ENCODE measurements around the gene RADIL. TPM values are rescaled to one million over a fixed set of nuclear protein-coding genes. Genes with fewer than 3 reads are reported as not detected.

The RADIL gene
- polyA plus RNA-seq, 3 donors, result not detected

DNA sequence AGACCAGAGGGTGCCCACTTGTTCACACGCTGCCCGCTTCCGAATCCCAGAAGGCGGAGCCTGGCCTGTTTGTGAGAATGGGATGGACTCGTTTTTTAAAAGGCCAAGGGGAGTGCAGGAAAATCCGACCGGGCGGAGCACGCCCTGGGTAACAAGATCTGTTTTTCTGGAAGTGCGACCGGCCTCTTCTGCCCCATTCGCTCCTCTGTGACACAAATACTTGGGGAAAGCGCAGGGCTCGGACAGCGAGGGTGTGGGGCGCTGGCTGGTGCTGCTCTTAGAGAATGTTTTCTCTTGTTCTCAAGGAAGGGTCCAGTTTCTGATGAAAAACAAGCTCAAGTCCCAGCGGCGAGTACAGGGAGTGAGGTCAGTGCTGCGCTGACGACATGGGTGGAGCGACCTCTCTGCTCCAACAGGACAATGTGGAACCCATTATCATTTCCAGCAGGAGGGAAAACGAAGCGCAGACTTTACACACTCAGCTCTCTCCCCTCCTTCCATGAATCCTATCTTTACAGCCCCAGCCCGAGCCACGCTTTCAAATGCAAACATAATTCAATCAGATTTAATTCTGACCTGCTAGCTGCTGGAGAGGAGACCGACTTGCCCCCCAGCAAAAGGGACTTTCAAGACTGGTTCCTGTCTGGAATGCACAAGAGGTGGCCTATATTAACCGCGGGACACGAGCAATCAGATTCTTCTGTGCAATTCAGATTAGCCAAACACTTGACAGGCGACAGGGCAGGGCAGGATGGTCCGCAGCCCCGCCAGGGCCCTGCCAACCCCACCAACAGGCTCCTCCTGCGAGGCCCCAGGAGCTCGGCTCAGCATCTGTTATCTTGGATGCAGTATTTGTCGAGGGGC lies 1.1 kb downstream of the RADIL start:
- Histone ChIP-seq H4K20me1 (ENCODE audit: insufficient read depth, low read length) (no peaks in the 10 kb centered on the region), H3K9ac (ENCODE audit: insufficient read depth, low read length, poor library complexity, severe bottlenecking) (no peak overlapping the region), H3K9me3 (replicated peaks in 1 of 2; ENCODE audit: control insufficient read depth in 1 of 2, insufficient read depth in 1 of 2, low read length in 2 of 2) (peaks cover 3 to 4% of the 10 kb centered on the region in 2 donors), H2AFZ (ENCODE audit: insufficient read depth, low read depth, low read length, poor library complexity, severe bottlenecking) (peak overlapping the region; percentile 2), H3K4me2 (replicated peaks; ENCODE audit: extremely low read depth, low read length, poor library complexity, severe bottlenecking) (no peak overlapping the region), H3K27ac (ENCODE audit: low read depth in 1 of 2, low read length in 2 of 2) (no peak overlapping the region), H3K4me3 (replicated peaks in 1 of 3; ENCODE audit: low read depth in 2 of 3, low read length in 3 of 3) (no peak overlapping the region), H3K79me2 (ENCODE audit: insufficient read depth, low read length) (no peaks in the 10 kb centered on the region), H3K36me3 (replicated peaks in 1 of 2; ENCODE audit: control insufficient read depth in 1 of 2, insufficient read depth in 2 of 2, low read length in 2 of 2) (no peaks in the 10 kb centered on the region), H3K4me1 (ENCODE audit: control insufficient read depth in 1 of 2, insufficient read depth in 2 of 2, low read length in 2 of 2) (peaks cover 0 to 15% of the 10 kb centered on the region in 2 donors), H3K27me3 (ENCODE audit: control insufficient read depth in 2 of 2, insufficient read depth in 2 of 2, low read length in 2 of 2) (peaks cover 12 to 25% of the 10 kb centered on the region in 2 donors)
- intact Hi-C loops (cut with micrococcal nuclease), result no loop called here
- H3K27ac Mint-ChIP-seq, result no peak overlapping the region
- H3K4me1 Mint-ChIP-seq, result peaks cover 10% of the 10 kb centered on the region
- H3K4me3 Mint-ChIP-seq, result peak overlapping the region in 1 of 2 donors; percentile 79
- H3K36me3 Mint-ChIP-seq, result peaks cover 0 to 3% of the 10 kb centered on the region in 2 donors
- 12% methylated on average over 28 of the region's 35 CpGs for WGBS (ENCODE audit: insufficient coverage)
- no peak for DNase-seq
- peaks cover 3 to 10% (median 5%) of the 10 kb centered on the region in 7 donors for H3K9me3 Mint-ChIP-seq
- TF ChIP-seq, protein P1, sequence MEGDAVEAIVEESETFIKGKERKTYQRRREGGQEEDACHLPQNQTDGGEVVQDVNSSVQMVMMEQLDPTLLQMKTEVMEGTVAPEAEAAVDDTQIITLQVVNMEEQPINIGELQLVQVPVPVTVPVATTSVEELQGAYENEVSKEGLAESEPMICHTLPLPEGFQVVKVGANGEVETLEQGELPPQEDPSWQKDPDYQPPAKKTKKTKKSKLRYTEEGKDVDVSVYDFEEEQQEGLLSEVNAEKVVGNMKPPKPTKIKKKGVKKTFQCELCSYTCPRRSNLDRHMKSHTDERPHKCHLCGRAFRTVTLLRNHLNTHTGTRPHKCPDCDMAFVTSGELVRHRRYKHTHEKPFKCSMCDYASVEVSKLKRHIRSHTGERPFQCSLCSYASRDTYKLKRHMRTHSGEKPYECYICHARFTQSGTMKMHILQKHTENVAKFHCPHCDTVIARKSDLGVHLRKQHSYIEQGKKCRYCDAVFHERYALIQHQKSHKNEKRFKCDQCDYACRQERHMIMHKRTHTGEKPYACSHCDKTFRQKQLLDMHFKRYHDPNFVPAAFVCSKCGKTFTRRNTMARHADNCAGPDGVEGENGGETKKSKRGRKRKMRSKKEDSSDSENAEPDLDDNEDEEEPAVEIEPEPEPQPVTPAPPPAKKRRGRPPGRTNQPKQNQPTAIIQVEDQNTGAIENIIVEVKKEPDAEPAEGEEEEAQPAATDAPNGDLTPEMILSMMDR (IDR thresholded peaks at IDR 0.05), result no peak
- peaks cover 34 to 59% (median 37%) of the 10 kb centered on the region in 3 donors for H3K27me3 Mint-ChIP-seq (ENCODE audit: low read depth in 3 of 3)

DNA sequence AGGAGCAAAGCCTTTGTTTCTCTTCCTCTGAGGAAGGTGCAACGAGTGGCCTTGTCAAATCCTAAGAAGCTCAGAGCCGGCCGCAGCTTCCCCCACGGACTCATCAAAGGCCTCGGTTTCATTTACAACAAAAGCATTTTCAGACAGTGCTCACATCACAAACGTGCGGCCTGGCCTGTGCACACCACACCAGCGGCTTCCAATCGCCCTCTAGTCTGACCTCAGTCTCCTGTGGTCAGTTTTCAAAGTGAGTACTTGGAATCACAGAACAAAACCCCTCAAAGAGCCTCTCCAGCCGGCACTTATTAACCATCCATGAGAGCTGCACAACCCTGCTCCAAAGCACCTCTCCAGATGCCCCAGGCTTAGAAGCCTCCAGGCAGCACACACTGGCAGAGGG lies 3.3 kb downstream of the RADIL start:
- H3K9ac ChIP-seq (ENCODE audit: insufficient read depth, low read length, poor library complexity, severe bottlenecking), result no peak overlapping the region
- H2AFZ ChIP-seq (ENCODE audit: insufficient read depth, low read depth, low read length, poor library complexity, severe bottlenecking), result no peak overlapping the region
- no peak overlapping the region for H3K4me3 ChIP-seq (replicated peaks in 1 of 3; ENCODE audit: low read depth in 2 of 3, low read length in 3 of 3)
- H3K4me3 Mint-ChIP-seq, result peak overlapping the region in 1 of 2 donors; percentile 6
- peaks cover 0 to 3% of the 10 kb centered on the region in 2 donors for H3K36me3 Mint-ChIP-seq
- H3K27ac ChIP-seq (ENCODE audit: low read depth in 1 of 2, low read length in 2 of 2), result no peak overlapping the region
- TF ChIP-seq, protein P1 (IDR thresholded peaks at IDR 0.05), result no peak
- intact Hi-C loops (cut with micrococcal nuclease), result no loop called here
- no peaks in the 10 kb centered on the region for H3K36me3 ChIP-seq (replicated peaks in 1 of 2; ENCODE audit: control insufficient read depth in 1 of 2, insufficient read depth in 2 of 2, low read length in 2 of 2)
- H3K4me1 ChIP-seq (ENCODE audit: control insufficient read depth in 1 of 2, insufficient read depth in 2 of 2, low read length in 2 of 2), result peaks cover 0 to 15% of the 10 kb centered on the region in 2 donors
- no peak overlapping the region for H3K27ac Mint-ChIP-seq
- DNase-seq, result no peak
- H3K4me1 Mint-ChIP-seq, result peaks cover 10% of the 10 kb centered on the region
- 86% methylated on average over 9 of the region's 10 CpGs for WGBS (ENCODE audit: insufficient coverage)
- peaks cover 12 to 25% of the 10 kb centered on the region in 2 donors for H3K27me3 ChIP-seq (ENCODE audit: control insufficient read depth in 2 of 2, insufficient read depth in 2 of 2, low read length in 2 of 2)
- no peak overlapping the region for H3K4me2 ChIP-seq (replicated peaks; ENCODE audit: extremely low read depth, low read length, poor library complexity, severe bottlenecking)
- peaks cover 3 to 14% (median 5%) of the 10 kb centered on the region in 7 donors for H3K9me3 Mint-ChIP-seq
- H4K20me1 ChIP-seq (ENCODE audit: insufficient read depth, low read length), result no peaks in the 10 kb centered on the region
- H3K9me3 ChIP-seq (replicated peaks in 1 of 2; ENCODE audit: control insufficient read depth in 1 of 2, insufficient read depth in 1 of 2, low read length in 2 of 2), result peaks cover 3 to 4% of the 10 kb centered on the region in 2 donors
- H3K79me2 ChIP-seq (ENCODE audit: insufficient read depth, low read length), result no peaks in the 10 kb centered on the region
- peaks cover 32 to 50% (median 37%) of the 10 kb centered on the region in 3 donors for H3K27me3 Mint-ChIP-seq (ENCODE audit: low read depth in 3 of 3)
